DMS53 (cell line): ENCODE data around the gene SPDYE9.
"Not testable (repeated sequence)": the region's sequence is repeated elsewhere in the genome, so short reads cannot be mapped to it uniquely, and the experiment has no call there.

Source experiments
- DNase-seq: peaks from one replicate; lab custom pipeline; 2025; lab: John Stamatoyannopoulos, UW

SPDYE9 gene, protein sequence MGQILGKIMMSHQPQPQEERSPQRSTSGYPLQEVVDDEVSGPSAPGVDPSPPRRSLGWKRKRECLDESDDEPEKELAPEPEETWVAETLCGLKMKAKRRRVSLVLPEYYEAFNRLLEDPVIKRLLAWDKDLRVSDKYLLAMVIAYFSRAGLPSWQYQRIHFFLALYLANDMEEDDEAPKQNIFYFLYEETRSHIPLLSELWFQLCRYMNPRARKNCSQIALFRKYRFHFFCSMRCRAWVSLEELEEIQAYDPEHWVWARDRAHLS

DNA sequence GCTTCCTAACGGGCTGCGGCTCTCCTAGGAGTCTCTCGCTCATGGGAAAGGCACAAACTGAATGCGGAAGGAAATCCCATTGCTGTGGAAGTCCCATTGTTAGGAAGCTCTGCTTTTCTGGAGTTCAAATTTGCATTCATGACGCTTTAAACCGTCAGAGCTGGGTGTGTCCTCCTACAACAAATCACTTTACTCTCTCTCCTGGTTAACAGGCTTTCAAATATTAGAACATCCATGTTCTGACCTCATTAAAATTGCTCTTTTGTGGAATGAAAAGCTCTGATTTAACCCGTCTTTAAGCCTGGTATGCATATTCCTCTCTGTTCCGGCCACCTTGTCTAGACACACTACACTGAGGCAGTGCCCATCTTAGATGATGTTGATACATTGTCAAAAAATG is at the start of gene SPDYE9:
Gene SPDYE9 (minus strand): TSS at position 101 of the 400 bp plus-strand sequence. CDS start 1,800 bp downstream, outside the sequence.
- not testable (repeated sequence) for DNase-seq

DNA sequence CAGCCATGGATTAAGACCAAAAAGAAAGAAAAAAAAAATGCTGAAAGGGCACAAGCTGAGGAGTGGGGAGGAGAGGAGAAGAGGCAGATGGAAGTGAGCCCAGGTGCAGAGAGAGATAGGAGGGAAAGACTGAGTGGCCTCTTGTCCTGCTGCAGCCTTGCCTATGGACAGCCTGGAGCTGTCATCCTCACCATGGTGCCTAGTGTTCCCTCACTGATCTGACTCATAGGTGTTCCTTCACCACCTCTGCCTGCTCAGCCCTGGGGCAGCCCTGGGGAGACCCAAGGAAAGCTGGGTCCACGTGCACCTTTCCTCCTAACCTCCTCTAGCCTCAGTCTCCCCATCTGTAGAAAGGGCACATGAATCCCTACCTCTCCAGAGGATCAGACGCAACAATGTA is 49.0 kb upstream of the SPDYE9 start:
- not testable (repeated sequence) for DNase-seq

DNA sequence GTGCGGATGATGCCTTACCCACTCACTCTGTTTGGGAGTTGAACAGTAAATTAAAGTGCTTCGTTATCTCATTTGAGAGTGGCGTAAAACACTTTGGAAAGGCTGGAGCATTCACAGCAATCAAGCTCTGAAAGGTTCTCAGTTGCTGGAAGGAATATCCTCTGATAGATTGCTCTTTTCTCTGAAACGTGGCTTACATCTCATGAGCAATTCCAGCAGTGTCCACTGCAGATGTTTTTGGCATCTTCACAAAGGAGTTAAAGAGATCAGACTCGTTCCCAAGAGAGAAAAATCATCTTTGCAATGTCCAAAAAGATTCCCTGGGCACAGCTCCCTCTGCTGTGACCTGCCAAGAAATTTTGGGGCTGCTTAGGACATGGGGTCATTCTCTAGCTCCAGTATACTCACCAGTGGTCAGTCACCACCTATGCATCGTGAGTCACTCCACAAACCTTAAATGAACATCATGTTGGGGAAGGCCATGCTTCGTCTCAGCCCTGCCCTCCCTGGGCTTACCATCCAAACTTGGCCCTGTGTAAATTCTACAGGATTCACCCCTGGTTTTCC is 46.9 kb upstream of the SPDYE9 start:
- DNase-seq, result not testable (repeated sequence)

DNA sequence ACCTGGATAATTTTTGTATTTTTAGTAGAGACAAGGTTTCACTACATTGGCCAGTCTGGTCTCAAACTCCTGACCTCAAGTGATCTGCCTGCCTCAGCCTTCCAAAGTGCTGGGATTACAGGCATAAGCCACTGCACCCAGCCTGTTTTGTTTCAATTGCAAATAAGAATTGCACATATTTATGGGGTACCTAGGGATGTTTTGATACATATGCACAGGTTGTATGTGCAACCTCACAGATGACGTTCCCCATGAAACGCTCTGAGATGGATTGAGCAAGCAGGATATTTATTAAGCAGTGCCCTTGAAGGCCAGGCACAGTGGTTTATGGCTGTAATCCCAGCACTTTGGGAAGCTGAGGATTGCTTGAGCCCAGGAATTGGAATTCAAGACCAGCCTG is 44.8 kb upstream of the SPDYE9 start:
- not testable (repeated sequence) for DNase-seq

DNA sequence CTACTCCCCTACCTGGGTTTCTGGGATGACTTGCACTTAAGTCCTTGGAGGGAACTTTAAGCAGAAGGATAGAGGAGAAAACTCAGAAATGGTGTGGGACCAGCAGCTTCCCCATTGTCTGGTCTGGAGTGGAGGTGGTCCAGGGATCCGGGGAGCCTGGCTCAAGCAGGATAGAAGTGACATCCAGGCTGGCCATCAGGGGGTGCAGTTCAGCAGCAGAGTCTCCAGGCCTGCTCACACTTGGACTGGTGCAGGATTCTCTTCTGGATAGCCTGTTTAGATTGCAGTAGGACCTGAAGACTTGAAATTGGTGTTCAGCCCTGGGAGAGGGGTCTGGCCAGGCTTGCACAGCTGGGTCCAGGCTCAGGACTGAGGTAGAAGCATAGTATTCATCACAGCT is 38.3 kb upstream of the SPDYE9 start:
- not testable (repeated sequence) for DNase-seq

GRCh38 chr7:73122778-73123447 is 37.1 kb upstream of the SPDYE9 start:
- not testable (repeated sequence) for DNase-seq

GRCh38 chr7:73118155-73118554 is 32.3 kb upstream of the SPDYE9 start:
- not testable (repeated sequence) for DNase-seq

GRCh38 chr7:73057811-73058210 is 28.0 kb downstream of the SPDYE9 start, which contains the start of gene SPDYE11:
Gene SPDYE11 (minus strand): TSS chr7:73057911. CDS start chr7:73056111, 1,800 bp downstream.
- not testable (repeated sequence) for DNase-seq

- not testable (repeated sequence) for DNase-seq
These were observed 56.2 kb downstream of the SPDYE9 start, which contains the start of gene SPDYE8 for GRCh38 chr7:73029666-73030065. Gene SPDYE8 (minus strand): TSS chr7:73029766. CDS start chr7:73027966, 1,800 bp downstream.
